PC-3 (cell line): ENCODE data around the gene RGS3. TPM values are rescaled to one million over a fixed set of nuclear protein-coding genes. Genes with fewer than 3 reads are reported as not detected.

Experiments
- ATAC-seq: fragments of 200-7000 bp; cut with Tn5 transposase; 2 replicates; pipeline ENCODE4 v1.9.1; 2020; ENCODE audit warnings: mild to moderate bottlenecking, moderate library complexity
- BruUV-seq: library from RNA; stranded (reverse); fragments of 400-500 nt; replicated peaks from 2 replicates; lab custom pipeline; 2021; lab: Mats Ljungman, UMichigan
- CTCF ChIA-PET: fragments of 300-600 bp; sonication (Branson Sonifier 250); formaldehyde crosslinking; loops from one replicate; lab custom pipeline; 2022; ENCODE audit warnings: antibody characterized with exemption; lab: Charles Lee
- POLR2A ChIA-PET: fragments of 300-600 bp; sonication (Branson Sonifier 250); formaldehyde crosslinking; loops from one replicate; lab custom pipeline; 2022; ENCODE audit warnings: antibody characterized with exemption; ENCODE audit not compliant: unreplicated experiment; lab: Charles Lee
- DNase-seq: peaks from one replicate; pipeline ENCODE4 v3.0.0-alpha.2; 2015
- H2AFZ ChIP-seq: fragments of 300-600 bp; sonication (generic); 2 replicates; pipeline ENCODE4 v1.6.0; 2016; ENCODE audit warnings: antibody characterized with exemption, low read length
- H3F3A ChIP-seq: fragments of 300-600 bp; sonication (generic); one replicate; pipeline ENCODE4 v1.6.0; 2017; ENCODE audit warnings: antibody characterized with exemption, low read length, control low read depth, mild to moderate bottlenecking; ENCODE audit not compliant: unreplicated experiment
- H3K27ac ChIP-seq: fragments of 300-600 bp; sonication (generic); 2 replicates; pipeline ENCODE4 v1.5.1; 2016; ENCODE audit warnings: mild to moderate bottlenecking, low read length
- H3K27me3 ChIP-seq: fragments of 300-600 bp; sonication (generic); 2 replicates; pipeline ENCODE4 v1.6.1; 2016; ENCODE audit warnings: low read length, mixed read lengths
- H3K36me3 ChIP-seq: fragments of 300-600 bp; sonication (generic); 2 replicates; pipeline ENCODE4 v1.6.1; 2016; ENCODE audit warnings: low read depth, mixed run types, low read length, mixed read lengths
- H3K4me1 ChIP-seq: fragments of 300-600 bp; sonication (generic); 2 replicates; pipeline ENCODE4 v1.5.1; 2016; ENCODE audit warnings: low read length; ENCODE audit not compliant: insufficient read depth
- H3K4me2 ChIP-seq: fragments of 300-600 bp; sonication (generic); 2 replicates; pipeline ENCODE4 v1.6.0; 2016; ENCODE audit warnings: low read length
- H3K4me3 ChIP-seq: fragments of 300-600 bp; sonication (generic); 2 replicates; pipeline ENCODE4 v1.5.1; 2016; ENCODE audit warnings: mild to moderate bottlenecking, low read length, mixed read lengths
- H3K79me2 ChIP-seq: fragments of 300-600 bp; sonication (generic); 2 replicates; pipeline ENCODE4 v1.6.1; 2017; ENCODE audit warnings: low read length, mixed read lengths
- H3K9ac ChIP-seq: fragments of 300-600 bp; sonication (generic); 2 replicates; pipeline ENCODE4 v1.6.0; 2016; ENCODE audit warnings: mild to moderate bottlenecking, low read length
- H3K9me2 ChIP-seq: fragments of 300-600 bp; sonication (generic); replicated peaks from 2 replicates; pipeline ENCODE4 v1.6.1; 2016; ENCODE audit warnings: mixed run types, low read length, mixed read lengths
- H3K9me3 ChIP-seq: fragments of 300-600 bp; sonication (generic); 2 replicates; pipeline ENCODE4 v1.6.1; 2016; ENCODE audit warnings: low read length, mixed read lengths
- H4K20me1 ChIP-seq: fragments of 300-600 bp; sonication (generic); 2 replicates; pipeline ENCODE4 v1.6.1; 2016; ENCODE audit warnings: low read length, mixed read lengths
- CTCF ChIP-seq: fragments of 300-600 bp; sonication (generic); conservative IDR thresholded peaks from 2 replicates; pipeline ENCODE4 v1.5.1; 2017; ENCODE audit warnings: antibody characterized with exemption, low read depth, mild to moderate bottlenecking, low read length
- EZH2 ChIP-seq: fragments of 300-600 bp; sonication (generic); IDR thresholded peaks from one replicate; pipeline ENCODE4 v1.6.1; 2017; ENCODE audit warnings: antibody characterized with exemption, mild to moderate bottlenecking, low read length; ENCODE audit not compliant: unreplicated experiment
- EZH2phosphoT487 ChIP-seq: fragments of 300-600 bp; sonication (generic); IDR thresholded peaks from 2 replicates; pipeline ENCODE4 v1.6.1; 2018; ENCODE audit warnings: mild to moderate bottlenecking, antibody characterized with exemption, low read length, borderline replicate concordance
- intact Hi-C: fragments of 100-400 bp; cut with micrococcal nuclease; formaldehyde crosslinking; loops from 2 replicates; pipeline ENCODE4 v1.9.0; 2023
- total RNA-seq: library from RNA; depleted of rRNA; stranded (reverse); fragments of >200 nt; gene quantifications from 2 replicates; pipeline ENCODE4 v1.2.3, GENCODE V29; 2014

Gene RGS3
- total RNA-seq, 1 experiment from 2014 or later = 26.3 TPM

DNA sequence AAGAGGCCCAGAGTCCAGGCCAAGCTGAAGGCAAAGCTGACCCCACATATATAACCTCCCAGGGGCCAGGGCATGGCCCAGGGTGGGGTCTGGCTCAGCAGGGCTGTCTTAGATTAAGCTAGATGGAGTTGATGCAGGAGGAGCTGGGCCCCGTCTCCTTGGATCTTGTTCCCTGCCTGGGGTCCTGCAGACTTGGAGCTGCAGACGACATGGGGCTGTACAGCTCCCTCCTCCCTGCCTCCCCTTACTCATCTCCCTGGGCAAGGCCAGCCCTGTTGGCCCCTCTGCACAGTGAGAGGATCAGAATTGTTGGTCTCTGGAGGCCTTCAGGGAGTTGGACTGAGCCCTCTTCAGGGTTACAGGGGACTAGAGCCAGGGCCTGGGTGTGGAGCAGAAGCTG lies 134.9 kb downstream of the RGS3 start:
- intact Hi-C loops = no loop called here
- Histone ChIP-seq H3K4me1 (no peaks in the 10 kb centered on the region), H4K20me1 (no peaks in the 10 kb centered on the region), H3K36me3 (no peaks in the 10 kb centered on the region), H3K9me3 (no peaks in the 10 kb centered on the region), H3K27me3 (no peaks in the 10 kb centered on the region), H3K27ac (no peak overlapping the region), H3K79me2 (no peaks in the 10 kb centered on the region), H3F3A (no peaks in the 10 kb centered on the region), H3K9me2 (no peaks in the 10 kb centered on the region), H3K4me3 (no peak overlapping the region), H3K9ac (no peak overlapping the region), H3K4me2 (no peak overlapping the region), H2AFZ (no peak overlapping the region)
- ChIA-PET POLR2A (no interaction called here), CTCF (no interaction called here)
- no TSS peak for BruUV-seq
- DNase-seq (no peak), ATAC-seq (no peak)
- TF ChIP-seq EZH2phosphoT487 (no peak), EZH2 (no peak), CTCF (no peak)

- Histone ChIP-seq H3K9ac (no peak overlapping the region), H3K4me3 (no peak overlapping the region), H3K27me3 (no peaks in the 10 kb centered on the region), H3F3A (no peaks in the 10 kb centered on the region), H3K79me2 (no peaks in the 10 kb centered on the region), H3K9me2 (no peaks in the 10 kb centered on the region), H3K9me3 (no peaks in the 10 kb centered on the region), H3K27ac (no peak overlapping the region), H2AFZ (no peak overlapping the region), H3K4me2 (no peak overlapping the region), H3K36me3 (no peaks in the 10 kb centered on the region), H4K20me1 (no peaks in the 10 kb centered on the region), H3K4me1 (no peaks in the 10 kb centered on the region)
- ChIA-PET CTCF (no interaction called here), POLR2A (no interaction called here)
- no TSS peak for BruUV-seq
- DNase-seq (no peak), ATAC-seq (no peak)
- intact Hi-C loops = no loop called here
- TF ChIP-seq EZH2phosphoT487 (no peak), CTCF (no peak), EZH2 (no peak)
Measured at GRCh38 chr9:113598883-113599282, 135.4 kb downstream of the RGS3 start.

DNA sequence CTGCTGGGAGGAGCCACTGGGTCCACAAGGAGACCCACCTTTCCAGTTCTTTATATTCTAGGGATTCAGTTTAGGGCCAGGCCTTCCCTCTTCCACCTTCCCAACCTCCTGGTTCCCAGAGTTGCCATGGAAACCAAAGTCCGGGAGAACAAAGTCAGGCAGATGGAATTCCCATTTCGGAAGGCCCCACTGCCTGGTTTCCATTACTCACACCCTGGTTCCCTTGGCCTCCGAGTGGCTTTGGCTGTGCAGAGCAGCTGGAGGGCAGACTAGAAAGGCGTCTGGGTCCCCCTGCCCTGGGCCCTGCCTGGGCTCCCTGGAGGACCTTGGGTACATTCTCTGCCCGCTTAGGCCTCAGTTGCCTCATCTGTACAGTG lies 136.1 kb downstream of the RGS3 start:
- H4K20me1 ChIP-seq = no peaks in the 10 kb centered on the region
- H3K27ac ChIP-seq = no peak overlapping the region
- H3K9me3 ChIP-seq = no peaks in the 10 kb centered on the region
- POLR2A ChIA-PET = no interaction called here
- no peak for TF ChIP-seq EZH2
- no peak for TF ChIP-seq CTCF
- no peak for TF ChIP-seq EZH2phosphoT487
- DNase-seq (no peak), ATAC-seq (no peak)
- intact Hi-C loops = no loop called here
- no peaks in the 10 kb centered on the region for H3F3A ChIP-seq
- H2AFZ ChIP-seq = no peak overlapping the region
- no peaks in the 10 kb centered on the region for H3K9me2 ChIP-seq
- H3K9ac ChIP-seq = no peak overlapping the region
- no peaks in the 10 kb centered on the region for H3K36me3 ChIP-seq
- no peaks in the 10 kb centered on the region for H3K4me1 ChIP-seq
- CTCF ChIA-PET = no interaction called here
- H3K27me3 ChIP-seq = no peaks in the 10 kb centered on the region
- no peak overlapping the region for H3K4me3 ChIP-seq
- no peaks in the 10 kb centered on the region for H3K79me2 ChIP-seq
- no TSS peak for BruUV-seq
- no peak overlapping the region for H3K4me2 ChIP-seq
